Measurements from ENCODE around the gene DBI. TPM values are rescaled to one million over a fixed set of nuclear protein-coding genes. Genes with fewer than 3 reads are reported as not detected.
A peak's percentile ranks its signal among the peaks of the same experiment; 100 is the strongest.
"Not testable (repeated sequence)": the region's sequence is repeated elsewhere in the genome, so short reads cannot be mapped to it uniquely, and the experiment has no call there.

The DBI gene
- total RNA-seq, 4 donors from 2014 or later = 48.1 to 166 (median 140) TPM

DNA sequence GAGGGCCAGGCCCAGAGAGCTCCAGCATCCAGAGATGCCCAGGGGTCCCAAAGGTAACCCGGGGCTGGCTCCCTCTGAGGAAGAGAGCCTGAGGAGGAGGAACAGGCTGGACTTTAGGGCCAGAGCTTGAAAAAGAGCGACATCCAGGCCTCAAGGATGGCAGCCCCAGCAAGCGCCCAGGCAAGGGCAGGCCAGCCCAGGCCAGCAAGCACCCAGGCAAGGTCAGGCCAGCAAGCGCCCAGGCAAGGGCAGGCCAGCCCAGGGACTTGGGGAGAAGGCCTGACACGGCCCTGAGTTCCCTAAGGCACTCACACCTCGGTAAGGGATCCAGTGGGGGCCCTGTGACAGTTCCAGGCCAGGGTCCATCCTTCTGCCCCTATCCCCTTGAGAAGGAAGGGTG is 30.4 kb downstream of the DBI start:
- Histone ChIP-seq H3K4me1 (no peaks in the 10 kb centered on the region), H3K9me3 (no peaks in the 10 kb centered on the region), H3K36me3 (no peaks in the 10 kb centered on the region), H3K4me3 (replicated peaks in 1 of 3) (no peak overlapping the region), H3K27me3 (no peaks in the 10 kb centered on the region), H3K27ac (no peak overlapping the region)
- TF ChIP-seq POLR2A (IDR thresholded peaks at IDR 0.05) = no peak
- TF ChIP-seq, protein P1, sequence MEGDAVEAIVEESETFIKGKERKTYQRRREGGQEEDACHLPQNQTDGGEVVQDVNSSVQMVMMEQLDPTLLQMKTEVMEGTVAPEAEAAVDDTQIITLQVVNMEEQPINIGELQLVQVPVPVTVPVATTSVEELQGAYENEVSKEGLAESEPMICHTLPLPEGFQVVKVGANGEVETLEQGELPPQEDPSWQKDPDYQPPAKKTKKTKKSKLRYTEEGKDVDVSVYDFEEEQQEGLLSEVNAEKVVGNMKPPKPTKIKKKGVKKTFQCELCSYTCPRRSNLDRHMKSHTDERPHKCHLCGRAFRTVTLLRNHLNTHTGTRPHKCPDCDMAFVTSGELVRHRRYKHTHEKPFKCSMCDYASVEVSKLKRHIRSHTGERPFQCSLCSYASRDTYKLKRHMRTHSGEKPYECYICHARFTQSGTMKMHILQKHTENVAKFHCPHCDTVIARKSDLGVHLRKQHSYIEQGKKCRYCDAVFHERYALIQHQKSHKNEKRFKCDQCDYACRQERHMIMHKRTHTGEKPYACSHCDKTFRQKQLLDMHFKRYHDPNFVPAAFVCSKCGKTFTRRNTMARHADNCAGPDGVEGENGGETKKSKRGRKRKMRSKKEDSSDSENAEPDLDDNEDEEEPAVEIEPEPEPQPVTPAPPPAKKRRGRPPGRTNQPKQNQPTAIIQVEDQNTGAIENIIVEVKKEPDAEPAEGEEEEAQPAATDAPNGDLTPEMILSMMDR (IDR thresholded peaks at IDR 0.05) = no peak
- WGBS, 2 donors = 93 to 96% methylated on average over 6 of the region's 6 CpGs
- no peak for DNase-seq
- intact Hi-C loops (cut with DNase I) = no loop called here

DNA sequence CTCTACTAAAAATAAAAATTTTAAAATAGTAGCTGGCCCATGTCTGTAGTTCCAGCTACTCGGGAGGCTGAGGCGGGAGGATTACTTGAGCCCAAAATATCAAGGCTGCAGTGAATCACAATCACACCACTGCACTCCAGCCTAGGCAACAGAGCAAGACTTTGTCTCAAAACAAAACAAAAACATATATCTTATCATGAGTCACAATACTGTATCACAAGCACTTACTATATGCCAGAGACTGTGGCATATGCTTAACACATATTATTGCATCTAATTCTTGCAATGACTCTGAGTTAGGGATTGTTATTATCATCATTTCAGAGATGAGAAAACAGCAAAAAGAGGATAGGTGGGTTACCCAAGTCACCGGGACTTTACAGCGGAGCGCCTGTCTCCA is 35.3 kb downstream of the DBI start:
- intact Hi-C loops (cut with DNase I) = no loop called here
- no peak overlapping the region for H3K4me3 ChIP-seq (replicated peaks in 1 of 3)
- WGBS, 2 donors = 93 to 97% methylated on average over 5 of the region's 5 CpGs
- TF ChIP-seq, protein P1 (IDR thresholded peaks at IDR 0.05) = no peak
- TF ChIP-seq POLR2A (IDR thresholded peaks at IDR 0.05) = no peak
- H3K27ac ChIP-seq = peak overlapping the region in 1 of 3 donors; percentile 58
- no peaks in the 10 kb centered on the region for H3K9me3 ChIP-seq
- DNase-seq = no peak
- H3K36me3 ChIP-seq = no peaks in the 10 kb centered on the region
- peaks cover 4 to 5% of the 10 kb centered on the region in 2 donors for H3K4me1 ChIP-seq
- H3K27me3 ChIP-seq = no peaks in the 10 kb centered on the region

DNA sequence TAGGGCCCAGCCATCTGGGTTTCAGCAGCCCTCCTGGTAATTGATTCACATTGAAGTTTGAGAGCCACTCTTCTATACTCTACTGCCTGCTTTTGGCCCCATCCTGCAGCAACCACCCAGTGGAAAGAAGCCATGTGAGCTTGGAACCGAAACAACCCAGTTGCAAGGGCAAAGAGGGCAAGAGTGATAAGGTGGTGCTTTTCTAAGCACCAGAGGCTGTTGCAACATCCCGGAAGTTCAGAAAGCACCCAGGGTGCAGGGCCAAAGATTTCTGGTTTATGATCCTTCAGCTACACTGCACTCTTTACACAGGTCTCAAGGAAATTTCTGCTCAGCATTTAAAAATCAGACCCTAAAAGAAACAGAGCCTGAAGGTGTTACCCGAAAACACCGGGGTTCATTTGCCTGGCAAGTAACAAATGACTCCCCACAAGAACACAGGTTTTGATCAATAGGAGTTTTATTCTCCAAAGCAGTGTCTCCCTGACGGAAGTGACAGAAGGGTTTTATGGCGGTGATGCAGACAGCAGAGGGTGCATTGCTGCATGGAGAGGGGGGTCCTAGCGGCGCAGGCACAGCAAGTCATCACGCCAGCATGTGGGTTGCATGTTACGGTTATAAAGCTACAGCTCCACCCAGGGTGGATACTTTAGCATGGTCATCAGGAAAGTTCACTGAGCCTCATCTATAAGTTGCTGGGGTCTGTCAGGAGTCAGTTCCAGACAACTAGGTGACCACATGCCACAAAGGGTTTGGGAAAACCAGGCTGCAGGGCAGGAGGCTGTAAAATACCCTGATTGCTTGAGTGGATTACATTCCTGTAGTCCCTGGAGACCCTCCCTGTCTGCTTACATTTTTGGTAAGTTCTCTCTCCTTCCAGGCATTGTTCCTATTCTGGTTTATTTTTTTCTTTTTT is 36.1 kb downstream of the DBI start:
- Histone ChIP-seq H3K27me3 (no peaks in the 10 kb centered on the region), H3K9me3 (no peaks in the 10 kb centered on the region), H3K4me1 (peaks cover 4 to 5% of the 10 kb centered on the region in 2 donors), H3K27ac (peak overlapping the region in 1 of 3 donors; percentile 58), H3K4me3 (replicated peaks in 1 of 3) (no peak overlapping the region), H3K36me3 (no peaks in the 10 kb centered on the region)
- intact Hi-C loops (cut with DNase I) = no loop called here
- WGBS, 2 donors = 76 to 80% methylated on average over 10 of the region's 10 CpGs
- TF ChIP-seq, protein P1 (IDR thresholded peaks at IDR 0.05) = no peak
- TF ChIP-seq POLR2A (IDR thresholded peaks at IDR 0.05) = no peak
- DNase-seq = peak; percentile 66 to 77

DNA sequence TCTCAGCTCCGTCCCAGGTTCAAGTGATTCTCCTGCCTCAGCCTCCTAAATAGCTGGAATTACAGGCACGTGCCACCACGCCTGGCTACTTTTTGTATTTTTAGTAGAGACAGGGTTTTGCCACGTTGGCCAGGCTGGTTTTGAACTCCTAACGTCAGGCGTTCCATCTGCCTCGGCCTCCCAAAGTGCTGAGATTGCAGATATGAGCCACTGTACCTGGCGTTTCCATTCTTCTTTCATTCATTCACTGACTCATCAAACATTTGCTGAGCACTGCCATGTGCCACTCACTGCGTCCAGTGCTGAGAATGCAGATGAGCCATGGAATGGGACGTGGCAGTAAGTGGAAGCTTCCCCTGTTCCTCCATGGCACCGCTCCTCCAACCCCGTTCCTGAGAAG is 36.8 kb downstream of the DBI start:
- H3K27ac ChIP-seq; H3K27me3 ChIP-seq; H3K36me3 ChIP-seq; H3K4me1 ChIP-seq; H3K4me3 ChIP-seq (replicated peaks in 1 of 3); H3K9me3 ChIP-seq; DNase-seq; intact Hi-C loops (cut with DNase I): not testable (repeated sequence)
- 83 to 86% methylated on average over 12 of the region's 12 CpGs for WGBS, 2 donors

DNA sequence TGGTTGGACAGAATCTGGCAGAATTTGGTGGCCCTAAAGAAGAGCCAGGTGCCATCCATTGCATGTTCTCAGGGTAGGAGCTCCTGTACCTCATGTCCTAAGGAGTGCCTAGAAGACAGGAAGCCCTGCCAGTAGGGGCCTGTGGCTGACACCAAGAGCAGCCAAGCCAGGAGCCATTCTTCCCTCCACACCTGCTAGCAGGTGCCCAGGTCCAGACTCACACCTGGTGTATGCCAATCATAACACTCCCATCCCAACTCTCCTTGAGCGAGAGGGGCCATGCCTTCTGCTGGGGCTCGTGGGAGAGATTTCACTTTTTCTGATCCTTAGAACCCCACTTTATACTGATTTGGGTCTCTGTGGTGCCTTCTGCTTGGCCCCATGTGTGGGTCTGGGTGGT is 38.4 kb downstream of the DBI start:
- H3K4me1 ChIP-seq = peaks cover 4 to 9% of the 10 kb centered on the region in 2 donors
- H3K36me3 ChIP-seq = no peaks in the 10 kb centered on the region
- TF ChIP-seq, protein P1 (IDR thresholded peaks at IDR 0.05) = no peak
- TF ChIP-seq POLR2A (IDR thresholded peaks at IDR 0.05) = no peak
- H3K4me3 ChIP-seq (replicated peaks in 1 of 3) = no peak overlapping the region
- no peaks in the 10 kb centered on the region for H3K9me3 ChIP-seq
- intact Hi-C loops (cut with DNase I) = no loop called here
- H3K27ac ChIP-seq = no peak overlapping the region
- 100% methylated on average over 2 of the region's 2 CpGs for WGBS, 2 donors
- H3K27me3 ChIP-seq = no peaks in the 10 kb centered on the region
- no peak for DNase-seq

Data from thyroid gland (tissue), 4 donors.